NB4 (cell line): ENCODE results near the gene ISCA1.

ENCODE experiments used
- CTCF ChIP-seq: IDR thresholded peaks from one replicate; pipeline ENCODE4 v1.5.1; 2012; ENCODE audit warnings: low read depth, low read length
- POLR2A ChIP-seq: IDR thresholded peaks from 2 replicates; pipeline ENCODE4 v1.6.1; 2011; ENCODE audit warnings: mild to moderate bottlenecking; ENCODE audit not compliant: insufficient read length; ENCODE audit errors: extremely low read depth

GRCh38 chr9:86275962-86276361 is 6.4 kb downstream of the ISCA1 start:
- TF ChIP-seq POLR2A (no peak), CTCF (peak; percentile 2)
